GM12878 (cell line): ENCODE data around the gene ACADVL.

Experiments used
- CREB1 ChIP-seq: IDR thresholded peaks from 2 replicates; pipeline ENCODE4 v1.6.1; 2012; ENCODE audit warnings: low read depth, mild to moderate bottlenecking, inconsistent platforms
- CTCF ChIP-seq, 3 experiments: IDR thresholded peaks in 2 of 3; conservative IDR thresholded peaks in 1 of 3; 2 replicates each; pipeline ENCODE4 v1.5.1; 2011; ENCODE audit warnings: low read depth in 3 of 3, low read length in 3 of 3, mild to moderate bottlenecking in 3 of 3, control low read depth in 2 of 3, moderate library complexity in 2 of 3, inconsistent platforms in 1 of 3, mixed read lengths in 1 of 3; ENCODE audit not compliant: control insufficient read depth in 2 of 3, insufficient read depth in 1 of 3; ENCODE audit errors: extremely low read depth in 1 of 3
- EZH2 ChIP-seq: IDR thresholded peaks from 2 replicates; pipeline ENCODE4 v1.6.1; 2012; ENCODE audit warnings: low read depth, mild to moderate bottlenecking, control low read depth, inconsistent platforms, low read length, borderline replicate concordance; ENCODE audit not compliant: control insufficient read depth
- NR2C1 ChIP-seq: fragments of 450-650 bp; IDR thresholded peaks from 2 replicates; pipeline ENCODE4 v1.6.1; 2017; ENCODE audit warnings: antibody characterized with exemption, mild to moderate bottlenecking, moderate library complexity
- POU2F2 ChIP-seq: IDR thresholded peaks from 3 replicates; pipeline ENCODE4 v1.6.1; 2011; ENCODE audit warnings: low read depth, mild to moderate bottlenecking, low read length, borderline replicate concordance
- RELA ChIP-seq: fragments of 450-650 bp; IDR thresholded peaks from 2 replicates; pipeline ENCODE4 v1.8.0; 2014; ENCODE audit warnings: borderline replicate concordance; ENCODE audit not compliant: partially characterized antibody
- SIN3A ChIP-seq: IDR thresholded peaks from 2 replicates; pipeline ENCODE4 v1.6.1; 2012; ENCODE audit warnings: low read depth, low read length, improper control_type of control experiment
- YBX1 ChIP-seq: fragments of 450-650 bp; IDR thresholded peaks from 2 replicates; pipeline ENCODE4 v1.6.1; 2016; ENCODE audit warnings: antibody characterized with exemption
- ZNF274 ChIP-seq: IDR thresholded peaks from one replicate; pipeline ENCODE4 v1.8.0; 2011; ENCODE audit not compliant: insufficient read length, insufficient read depth
- ZSCAN29 ChIP-seq: fragments of 450-650 bp; IDR thresholded peaks from 2 replicates; pipeline ENCODE4 v1.6.1; 2017; ENCODE audit warnings: mild to moderate bottlenecking, moderate library complexity

DNA sequence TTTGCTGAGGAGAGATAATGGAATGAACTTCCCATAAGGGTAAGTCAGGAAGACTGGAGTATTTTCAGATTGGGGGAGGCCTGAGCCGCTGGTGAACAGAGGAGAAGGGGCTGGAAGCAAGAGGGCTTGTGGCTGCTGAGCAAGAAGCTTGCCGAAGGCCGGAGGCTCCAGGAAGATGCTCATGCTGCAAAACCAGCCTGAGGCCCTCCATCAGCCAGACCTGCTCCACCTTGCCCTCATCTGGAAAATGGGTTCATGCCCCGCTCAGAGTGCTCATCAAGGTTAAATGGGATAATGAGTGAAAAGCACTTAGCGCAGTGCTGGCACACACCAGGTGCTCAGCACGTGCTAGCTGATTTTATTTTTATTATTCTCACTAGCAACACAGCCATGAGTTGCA is 35.1 kb upstream of the ACADVL start:
- TF ChIP-seq EZH2 (no peak), SIN3A (no peak), CTCF (IDR thresholded peaks at IDR 0.05 in 2 of 3, conservative IDR thresholded peaks at IDR 0.05 in 1 of 3; ENCODE audit: control insufficient read depth in 2 of 3, extremely low read depth in 1 of 3, insufficient read depth in 1 of 3, low read depth in 3 of 3, low read length in 3 of 3) (no peak), POU2F2 (no peak), CREB1 (no peak), YBX1 (no peak), NR2C1 (no peak), ZSCAN29 (no peak), ZNF274 (no peak), RELA (no peak)
